Skeletal muscle tissue (tissue), 4 donors: Measurements from ENCODE around the gene STAG1. TPM values are rescaled to one million over a fixed set of nuclear protein-coding genes. Genes with fewer than 3 reads are reported as not detected.
"Not testable (repeated sequence)": the region's sequence is repeated elsewhere in the genome, so short reads cannot be mapped to it uniquely, and the experiment has no call there.

Source experiments
- H3K27ac ChIP-seq: one replicate; pipeline ENCODE4 v1.7.0; 2013; ENCODE audit warnings: mild to moderate bottlenecking, low read depth, low read length, inconsistent platforms
- H3K27me3 ChIP-seq, 3 donors: one replicate each; pipeline ENCODE4 v1.7.0; 2013; ENCODE audit warnings: low read length in 3 of 3; ENCODE audit not compliant: control insufficient read depth in 3 of 3, insufficient read depth in 3 of 3
- H3K36me3 ChIP-seq, 3 donors: one replicate each; pipeline ENCODE4 v1.7.0; 2013; ENCODE audit warnings: low read length in 3 of 3; ENCODE audit not compliant: control insufficient read depth in 3 of 3, insufficient read depth in 3 of 3
- H3K4me1 ChIP-seq, 3 donors: one replicate each; pipeline ENCODE4 v1.7.0; 2013; ENCODE audit warnings: low read length in 3 of 3, mild to moderate bottlenecking in 3 of 3; ENCODE audit not compliant: control insufficient read depth in 3 of 3, insufficient read depth in 3 of 3
- H3K4me3 ChIP-seq, 3 donors: one replicate each; pipeline ENCODE4 v1.7.0; 2013; ENCODE audit warnings: low read length in 3 of 3
- H3K9ac ChIP-seq, 3 donors: one replicate each; pipeline ENCODE4 v1.7.0; 2013; ENCODE audit warnings: low read length in 3 of 3, mild to moderate bottlenecking in 3 of 3, moderate library complexity in 2 of 3, low read depth in 1 of 3
- H3K9me3 ChIP-seq, 3 donors: one replicate each; pipeline ENCODE4 v1.7.0; 2013; ENCODE audit warnings: low read length in 3 of 3; ENCODE audit not compliant: control insufficient read depth in 3 of 3
- total RNA-seq: library from RNA; depleted of rRNA; stranded (reverse); fragments of >200 nt; gene quantifications from one replicate; pipeline ENCODE4 v1.2.3, GENCODE V29; 2014
- donor health status: Osteomylitis.

The STAG1 gene
- total RNA-seq, result 68.4 TPM

DNA sequence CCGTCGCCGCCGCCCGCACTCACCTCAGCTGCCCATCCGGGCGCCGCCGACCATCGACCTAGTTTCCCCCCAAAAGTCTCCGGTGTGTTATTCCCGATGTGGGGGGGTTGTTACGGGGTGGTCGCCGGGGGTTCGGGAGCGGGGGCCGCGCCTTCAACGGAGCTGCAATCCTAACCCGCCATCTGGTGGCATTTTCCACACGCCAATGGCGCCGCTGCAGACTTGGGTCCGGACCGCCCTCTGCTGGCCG, at the start of gene STAG1:
TSS of gene STAG1 (minus strand) at position 207 of the 250 bp plus-strand sequence. CDS start 121,480 bp downstream, outside the sequence.
- H3K9ac ChIP-seq, result peak within 1 kb of the TSS; percentile 93 to 98 (median 97)

DNA sequence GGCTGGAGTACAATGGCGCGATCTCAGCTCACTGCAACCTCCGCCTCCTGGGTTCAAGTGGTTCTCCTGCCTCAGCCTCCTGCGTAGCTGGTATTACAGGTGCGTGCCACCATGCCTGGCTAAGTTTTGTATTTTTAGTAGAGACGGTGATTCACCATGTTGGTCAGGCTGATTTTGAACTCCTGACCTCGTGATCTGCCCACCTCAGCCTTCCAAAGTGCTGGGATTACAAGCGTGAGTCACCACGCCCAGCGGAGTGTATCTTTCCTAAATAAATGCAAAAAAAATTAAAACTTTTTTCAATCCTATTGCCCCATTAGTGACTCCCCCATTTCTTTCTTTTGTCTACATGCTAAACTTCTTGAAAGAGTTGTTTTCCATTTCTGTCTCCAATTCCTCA, 49.0 kb upstream of the STAG1 start:
- H3K27ac ChIP-seq, H3K36me3 ChIP-seq, H3K4me3 ChIP-seq, H3K27me3 ChIP-seq, H3K9me3 ChIP-seq, H3K9ac ChIP-seq: not testable (repeated sequence)
- H3K4me1 ChIP-seq, result peaks cover 7 to 11% (median 10%) of the 10 kb centered on the region in 3 donors

More for the DNA sequence above, at the start of gene STAG1:
- H3K4me1 ChIP-seq, result peaks cover 21 to 30% (median 22%) of the 10 kb centered on the region in 3 donors
- no peaks in the 10 kb centered on the region for H3K36me3 ChIP-seq
- H3K9me3 ChIP-seq, result no peaks in the 10 kb centered on the region
- peak within 1 kb of the TSS; percentile 94 for H3K27ac ChIP-seq
- peak within 1 kb of the TSS; percentile 83 to 93 (median 89) for H3K4me3 ChIP-seq
- H3K27me3 ChIP-seq, result no peaks in the 10 kb centered on the region

DNA sequence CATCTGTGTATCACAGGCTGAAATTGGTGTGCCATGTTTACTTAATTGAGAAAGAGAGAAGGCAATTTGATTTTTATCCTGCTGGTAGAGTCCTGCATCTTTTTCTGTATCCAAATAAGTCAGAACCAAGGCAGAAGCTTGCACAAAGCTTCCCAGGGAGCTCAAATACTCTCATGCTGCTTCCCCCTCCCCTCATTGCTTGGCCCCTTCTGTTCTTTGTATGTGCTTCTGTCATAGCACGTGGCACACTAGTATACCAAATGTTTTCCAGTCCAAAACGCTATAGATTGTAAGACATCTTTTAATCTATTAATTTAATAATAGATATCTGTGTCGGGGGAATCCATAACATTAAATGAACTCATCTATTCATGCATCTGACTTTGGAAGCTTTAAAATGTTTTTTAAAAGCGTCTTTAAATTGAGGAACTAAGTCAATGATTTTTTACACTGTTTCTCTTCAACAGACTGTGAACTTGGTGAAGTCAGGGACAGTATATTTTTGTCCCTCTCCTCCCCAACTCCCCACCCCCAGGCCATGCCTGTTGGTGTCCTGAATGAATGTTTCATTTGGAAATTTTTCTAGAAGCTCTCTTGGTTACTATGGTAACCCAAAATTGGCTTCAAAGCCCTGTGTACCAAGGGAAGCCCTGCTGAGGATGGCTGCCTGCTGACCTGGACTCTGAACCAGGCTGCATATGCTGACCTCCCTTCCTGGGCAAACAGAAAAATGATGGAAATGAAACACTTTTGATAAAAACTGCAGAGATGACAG, 40.6 kb upstream of the STAG1 start:
- H3K4me3 ChIP-seq, result no peak overlapping the region
- H3K27ac ChIP-seq, result no peak overlapping the region
- H3K4me1 ChIP-seq, result peaks cover 0 to 3% (median 0%) of the 10 kb centered on the region in 3 donors
- H3K9ac ChIP-seq, result no peak overlapping the region
- H3K36me3 ChIP-seq, result no peaks in the 10 kb centered on the region
- H3K27me3 ChIP-seq, result no peaks in the 10 kb centered on the region
- no peaks in the 10 kb centered on the region for H3K9me3 ChIP-seq

DNA sequence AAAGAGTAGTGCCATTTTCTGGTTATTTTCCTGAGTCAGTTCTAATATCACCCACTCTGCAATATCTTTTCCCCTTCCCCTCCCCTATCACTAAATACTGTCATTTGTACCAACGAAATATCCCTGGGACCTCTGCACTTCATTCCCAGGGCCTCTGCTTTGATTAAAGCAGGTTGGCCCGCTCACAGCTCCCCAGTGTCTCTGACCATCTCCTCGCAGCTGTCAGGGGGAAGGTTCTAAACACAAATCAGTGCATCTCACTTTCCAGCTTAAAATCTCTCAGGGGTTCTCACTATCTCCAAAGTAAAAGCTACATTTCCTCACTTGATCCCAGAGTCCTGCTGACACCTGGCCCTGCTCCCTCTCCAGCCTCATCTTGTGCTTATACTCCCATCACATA, 38.6 kb upstream of the STAG1 start:
- Histone ChIP-seq H3K27me3 (no peaks in the 10 kb centered on the region), H3K27ac (no peak overlapping the region), H3K9me3 (no peaks in the 10 kb centered on the region), H3K4me1 (peaks cover 11 to 15% (median 13%) of the 10 kb centered on the region in 3 donors), H3K4me3 (no peak overlapping the region), H3K9ac (no peak overlapping the region), H3K36me3 (no peaks in the 10 kb centered on the region)

DNA sequence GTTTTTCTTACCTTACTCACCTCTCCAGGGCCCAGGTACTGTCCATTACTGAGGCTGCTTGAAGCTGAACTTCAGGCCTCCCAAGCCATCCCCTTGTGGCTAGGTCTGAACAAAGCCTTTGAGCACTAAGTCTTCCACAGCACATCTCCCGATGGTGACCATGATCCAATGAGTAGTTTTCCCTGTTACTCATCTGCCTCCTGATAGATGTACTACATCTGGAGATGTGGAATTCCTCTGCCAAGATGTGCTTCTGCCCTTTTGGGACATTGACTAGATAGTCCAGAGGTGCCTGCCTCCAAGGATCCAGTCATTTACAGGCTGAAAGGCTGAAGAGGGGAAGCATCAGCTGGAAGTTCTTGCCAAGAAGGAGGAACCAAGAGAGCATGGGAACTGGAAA, 37.8 kb upstream of the STAG1 start:
- Histone ChIP-seq H3K9ac (no peak overlapping the region), H3K36me3 (no peaks in the 10 kb centered on the region), H3K9me3 (no peaks in the 10 kb centered on the region), H3K4me3 (no peak overlapping the region), H3K4me1 (peaks cover 11 to 15% (median 13%) of the 10 kb centered on the region in 3 donors), H3K27me3 (no peaks in the 10 kb centered on the region), H3K27ac (no peak overlapping the region)

DNA sequence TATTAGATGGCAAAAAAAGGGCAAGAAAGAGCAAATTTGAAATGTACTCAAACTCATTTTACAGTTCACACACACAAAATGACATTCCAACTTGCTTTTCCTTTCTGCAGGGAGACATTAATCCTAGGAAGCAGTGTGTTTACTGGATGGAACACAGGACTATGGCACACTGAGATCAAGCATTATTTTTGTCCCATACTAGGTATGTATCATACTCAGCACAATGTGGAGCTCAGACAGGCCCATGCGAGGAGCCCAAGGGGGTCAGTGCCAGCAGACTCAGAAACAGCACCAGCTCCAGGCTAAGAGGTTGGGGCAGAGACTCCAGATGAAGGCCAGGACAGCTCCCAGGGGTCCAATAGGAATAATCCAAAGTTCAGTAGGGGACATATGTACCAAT, 36.0 kb upstream of the STAG1 start:
- Histone ChIP-seq H3K9me3 (no peaks in the 10 kb centered on the region), H3K27ac (no peak overlapping the region), H3K9ac (no peak overlapping the region), H3K4me3 (no peak overlapping the region), H3K4me1 (peaks cover 11 to 19% (median 18%) of the 10 kb centered on the region in 3 donors), H3K36me3 (no peaks in the 10 kb centered on the region), H3K27me3 (no peaks in the 10 kb centered on the region)

DNA sequence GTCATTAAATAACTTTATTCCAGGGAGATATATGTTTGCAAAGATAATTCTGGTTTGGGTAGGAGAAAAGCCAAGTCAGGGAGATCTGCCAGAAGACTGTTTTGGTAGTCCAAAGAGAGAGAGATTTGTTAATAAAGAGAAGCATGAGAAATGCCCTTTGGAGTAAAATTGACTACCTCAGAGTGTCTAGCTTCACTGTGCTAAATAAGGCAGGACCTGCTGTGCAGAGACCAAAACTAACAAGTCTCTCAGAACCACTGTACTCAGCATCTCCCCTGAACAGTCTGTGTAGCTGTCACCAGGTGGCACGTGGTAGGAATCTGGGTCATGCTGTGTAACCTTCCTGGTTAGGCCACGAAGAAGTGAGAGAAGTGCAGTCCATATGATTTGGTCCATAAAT, 35.2 kb upstream of the STAG1 start:
- Histone ChIP-seq H3K36me3 (no peaks in the 10 kb centered on the region), H3K9ac (peak overlapping the region in 1 of 3 donors; percentile 45), H3K4me3 (peak overlapping the region in 1 of 3 donors; percentile 43), H3K27ac (peak overlapping the region; percentile 21), H3K27me3 (no peaks in the 10 kb centered on the region), H3K9me3 (no peaks in the 10 kb centered on the region), H3K4me1 (peaks cover 11 to 19% (median 18%) of the 10 kb centered on the region in 3 donors)

DNA sequence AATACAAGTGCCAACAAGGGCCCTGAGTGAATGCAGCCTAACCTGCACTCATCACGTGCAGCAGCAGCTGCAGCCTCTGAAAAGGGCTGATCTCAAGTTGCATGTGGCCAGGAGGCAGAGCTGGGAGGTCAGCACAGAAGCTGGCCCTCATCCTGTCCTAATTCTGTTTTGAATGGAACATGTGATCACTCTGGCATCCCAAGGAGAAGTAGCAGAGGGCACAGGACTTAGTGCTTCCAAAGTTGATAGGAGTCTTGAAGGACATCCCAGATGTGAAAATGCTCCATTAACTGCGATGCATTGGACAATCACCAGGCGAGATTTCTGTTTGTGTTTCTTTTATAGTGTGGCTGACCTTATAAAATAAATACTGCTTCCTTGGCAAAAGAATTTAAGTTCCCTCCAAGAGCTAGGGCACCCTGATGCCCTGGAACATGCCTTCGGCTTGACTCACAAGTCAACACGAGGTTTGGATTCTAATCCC, 31.6 kb upstream of the STAG1 start:
- Histone ChIP-seq H3K4me1 (peaks cover 11 to 19% (median 18%) of the 10 kb centered on the region in 3 donors), H3K27me3 (no peaks in the 10 kb centered on the region), H3K4me3 (no peak overlapping the region), H3K9me3 (no peaks in the 10 kb centered on the region), H3K9ac (no peak overlapping the region), H3K36me3 (no peaks in the 10 kb centered on the region), H3K27ac (no peak overlapping the region)

DNA sequence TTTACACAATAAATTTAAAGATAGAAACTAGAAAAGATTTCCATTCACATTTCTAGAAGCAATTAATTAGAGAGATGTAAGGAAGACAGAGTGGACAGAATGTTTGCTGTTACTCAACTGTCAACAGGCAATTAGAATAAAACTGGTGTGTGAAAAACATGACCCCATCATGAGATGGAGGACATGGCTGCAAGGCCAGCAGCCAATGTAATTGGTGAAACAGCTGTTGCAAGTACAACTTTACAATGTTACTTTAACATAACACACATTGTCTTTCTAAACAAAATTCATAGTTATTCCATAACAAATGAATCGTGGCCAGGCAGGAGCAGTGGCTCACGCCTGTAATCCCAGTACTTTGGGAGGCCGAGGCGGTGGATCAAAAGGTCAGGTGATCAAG, 28.6 kb upstream of the STAG1 start:
- H3K4me3 ChIP-seq, result no peak overlapping the region
- H3K36me3 ChIP-seq, result no peaks in the 10 kb centered on the region
- H3K9ac ChIP-seq, result no peak overlapping the region
- peaks cover 0 to 5% (median 2%) of the 10 kb centered on the region in 3 donors for H3K4me1 ChIP-seq
- H3K27me3 ChIP-seq, result no peaks in the 10 kb centered on the region
- H3K9me3 ChIP-seq, result no peaks in the 10 kb centered on the region
- no peak overlapping the region for H3K27ac ChIP-seq

DNA sequence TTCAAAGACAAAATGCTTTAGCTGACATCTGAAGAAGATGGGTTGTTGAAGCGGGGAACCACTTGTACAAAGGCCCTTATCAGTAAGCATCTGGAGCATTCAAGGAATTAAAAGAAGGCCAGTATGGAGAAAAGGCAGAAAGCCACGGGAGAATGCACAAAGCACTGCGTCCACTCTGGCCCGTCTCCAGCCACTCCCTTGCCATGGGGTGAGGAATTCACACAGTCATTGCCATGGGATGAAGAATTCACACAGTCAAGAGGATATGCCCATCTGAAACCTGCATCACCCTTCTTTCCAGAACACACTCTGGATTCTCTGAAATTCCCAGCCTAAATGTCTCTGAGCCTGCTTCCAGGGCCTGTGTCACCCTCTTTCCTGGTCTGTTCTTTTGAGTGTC, 26.7 kb upstream of the STAG1 start:
- Histone ChIP-seq H3K4me1 (peaks cover 0 to 4% (median 2%) of the 10 kb centered on the region in 3 donors), H3K9ac (no peak overlapping the region), H3K27me3 (no peaks in the 10 kb centered on the region), H3K36me3 (no peaks in the 10 kb centered on the region), H3K4me3 (no peak overlapping the region), H3K27ac (no peak overlapping the region), H3K9me3 (no peaks in the 10 kb centered on the region)
